Measurements from ENCODE around the gene C4A. TPM values are rescaled to one million over a fixed set of nuclear protein-coding genes. Genes with fewer than 3 reads are reported as not detected.

Gene C4A
- total and polyA plus RNA-seq, 10 of the 15 experiments (the other 5 are each of a cell fraction or from before 2014, with no cell fraction given) = 0.13 to 5.4 (median 0.88) TPM; not detected in 1

- TF ChIP-seq MTA3 (IDR thresholded peaks at IDR 0.05; ENCODE audit: borderline replicate concordance, low read length) (peak; percentile 89; the same call in 1 of the 2 replicates), ATF3 (IDR thresholded peaks at IDR 0.05; ENCODE audit: borderline replicate concordance, extremely low read depth, low read depth, low read length) (0 out of 2 replicates have a peak, but pooled peaks have one; percentile 39), POU2F2 (IDR thresholded peaks at IDR 0.05; ENCODE audit: borderline replicate concordance, low read depth, low read length) (peak; percentile 54; the same call in 1 of the 3 replicates), SMARCA5 (IDR thresholded peaks at IDR 0.05) (peak; percentile 72; the same call in 1 of the 2 replicates), JUND (IDR thresholded peaks at IDR 0.05; ENCODE audit: low read depth, low read length) (peak; percentile 93), ZBTB4 (CRISPR knock-in tag; IDR thresholded peaks at IDR 0.05) (peak; percentile 78; the same call in 1 of the 2 replicates), MLLT1 (IDR thresholded peaks at IDR 0.05) (0 out of 2 replicates have a peak, but pooled peaks have one; percentile 87), ZZZ3 (IDR thresholded peaks at IDR 0.05; ENCODE audit: control insufficient read depth, insufficient read length, low read depth) (no peak), IRF4 (IDR thresholded peaks at IDR 0.05; ENCODE audit: low read depth, low read length) (peak; percentile 80; the same call in 1 of the 2 replicates), BCL3 (IDR thresholded peaks at IDR 0.05; ENCODE audit: borderline replicate concordance, insufficient read depth, low read depth, low read length, poor library complexity, severe bottlenecking) (peak; percentile 6), POLR2AphosphoS5 (IDR thresholded peaks at IDR 0.05; ENCODE audit: low read length) (peak; percentile 67), MXI1 (IDR thresholded peaks at IDR 0.05; ENCODE audit: low read depth, low read length) (no peak), PAX5 (IDR thresholded peaks at IDR 0.05; ENCODE audit: borderline replicate concordance, low read depth, low read length) (peak; percentile 2; the same call in 1 of the 2 replicates)
Observed at GRCh38 chr6:31971279-31971992, 10.4 kb upstream of the C4A start (continued).

All from GM12878 (cell line).